ENCODE results near the gene SOWAHC.

SOWAHC gene

DNA sequence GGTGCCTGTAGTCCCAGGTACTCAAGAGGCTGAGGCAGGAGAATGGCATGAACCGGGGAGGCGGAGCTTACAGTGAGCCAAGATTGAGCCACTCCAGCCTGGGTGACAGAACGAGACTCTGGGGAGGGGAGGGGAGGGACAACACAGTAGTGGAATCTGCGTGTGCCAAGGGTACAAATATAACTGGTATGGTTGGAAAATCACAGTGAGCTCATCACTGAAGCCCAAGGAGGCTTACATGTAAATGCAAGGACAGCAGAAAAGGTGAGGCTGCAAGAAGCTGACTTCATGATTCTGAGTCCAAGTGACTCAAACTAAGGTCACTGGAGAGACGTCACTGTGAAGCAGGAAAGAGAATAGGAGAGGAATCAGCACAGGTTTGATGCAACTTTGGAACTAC, 9.6 kb upstream of the SOWAHC start:
- Mint-ChIP-seq H3K4me3 (no peak overlapping the region), H3K9me3 (no peaks in the 10 kb centered on the region), H3K4me1 (ENCODE audit: low read depth in 2 of 2) (no peaks in the 10 kb centered on the region), H3K36me3 (ENCODE audit: insufficient read depth) (no peaks in the 10 kb centered on the region), H3K27me3 (peaks cover 52 to 70% of the 10 kb centered on the region in 2 donors), H3K27ac (no peak overlapping the region)
- no peak for ATAC-seq (replicated peaks)
- no peak for DNase-seq

DNA sequence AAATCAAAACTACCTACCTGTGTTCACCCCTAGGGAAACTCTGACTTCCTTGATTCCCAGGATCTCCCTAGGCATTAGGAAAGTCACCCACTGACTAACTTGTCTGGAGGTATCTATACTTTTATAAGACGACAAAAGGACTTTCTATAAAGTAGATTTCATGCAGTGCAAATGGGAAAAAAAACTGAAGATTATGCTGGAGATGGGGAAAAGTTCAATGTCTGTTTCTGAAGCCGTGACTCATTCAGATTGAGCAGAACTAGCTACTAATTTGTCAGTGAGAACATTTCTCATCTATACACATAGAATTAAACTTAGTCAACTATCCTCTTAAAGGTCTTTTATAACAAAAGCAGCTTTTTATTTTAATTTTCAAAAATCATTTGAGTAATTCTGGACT, 6.4 kb upstream of the SOWAHC start:
- no peaks in the 10 kb centered on the region for H3K36me3 Mint-ChIP-seq (ENCODE audit: insufficient read depth)
- H3K27me3 Mint-ChIP-seq = peaks cover 63 to 77% of the 10 kb centered on the region in 2 donors
- ATAC-seq (replicated peaks) (no peak), DNase-seq (no peak)
- H3K9me3 Mint-ChIP-seq = no peaks in the 10 kb centered on the region
- H3K4me1 Mint-ChIP-seq (ENCODE audit: low read depth in 2 of 2) = no peaks in the 10 kb centered on the region
- H3K4me3 Mint-ChIP-seq = no peak overlapping the region
- no peak overlapping the region for H3K27ac Mint-ChIP-seq

DNA sequence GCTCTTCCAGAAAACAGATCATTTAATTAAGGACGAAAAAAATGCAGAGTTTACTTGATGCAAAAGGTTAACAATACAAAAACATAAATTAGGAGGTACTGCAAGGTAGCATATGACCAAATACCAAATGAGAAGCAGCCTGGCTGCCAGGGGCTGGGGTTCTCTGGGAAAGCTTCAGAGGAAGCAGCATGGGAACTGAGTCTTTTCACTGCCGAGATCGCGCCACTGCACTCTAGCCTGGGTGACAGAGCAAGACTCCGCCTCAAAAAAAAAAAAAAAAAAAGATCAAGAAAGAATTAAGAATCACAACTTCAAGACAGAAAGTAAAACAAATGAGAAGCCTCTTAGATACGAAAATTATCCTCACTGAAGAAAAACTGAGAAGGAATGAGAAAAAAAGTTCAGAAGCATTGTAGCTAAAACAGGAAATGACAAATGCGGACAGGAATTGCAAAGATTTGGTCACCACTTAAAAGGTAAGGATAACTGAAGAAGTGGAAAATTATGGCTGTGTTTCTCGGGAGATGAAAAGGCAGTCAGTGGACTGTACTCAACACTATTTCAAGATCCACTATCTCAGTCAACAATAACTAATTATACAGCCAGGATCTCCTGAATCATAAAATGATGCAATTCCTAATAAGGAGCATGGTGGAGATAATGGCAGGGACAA, 4.7 kb upstream of the SOWAHC start:
- no peaks in the 10 kb centered on the region for H3K9me3 Mint-ChIP-seq
- no peak overlapping the region for H3K4me3 Mint-ChIP-seq
- H3K4me1 Mint-ChIP-seq (ENCODE audit: low read depth in 2 of 2) = peaks cover 2 to 4% of the 10 kb centered on the region in 2 donors
- no peak for ATAC-seq (replicated peaks)
- peaks cover 66 to 80% of the 10 kb centered on the region in 2 donors for H3K27me3 Mint-ChIP-seq
- DNase-seq = no peak
- peaks cover 3% of the 10 kb centered on the region for H3K36me3 Mint-ChIP-seq (ENCODE audit: insufficient read depth)
- no peak overlapping the region for H3K27ac Mint-ChIP-seq

DNA sequence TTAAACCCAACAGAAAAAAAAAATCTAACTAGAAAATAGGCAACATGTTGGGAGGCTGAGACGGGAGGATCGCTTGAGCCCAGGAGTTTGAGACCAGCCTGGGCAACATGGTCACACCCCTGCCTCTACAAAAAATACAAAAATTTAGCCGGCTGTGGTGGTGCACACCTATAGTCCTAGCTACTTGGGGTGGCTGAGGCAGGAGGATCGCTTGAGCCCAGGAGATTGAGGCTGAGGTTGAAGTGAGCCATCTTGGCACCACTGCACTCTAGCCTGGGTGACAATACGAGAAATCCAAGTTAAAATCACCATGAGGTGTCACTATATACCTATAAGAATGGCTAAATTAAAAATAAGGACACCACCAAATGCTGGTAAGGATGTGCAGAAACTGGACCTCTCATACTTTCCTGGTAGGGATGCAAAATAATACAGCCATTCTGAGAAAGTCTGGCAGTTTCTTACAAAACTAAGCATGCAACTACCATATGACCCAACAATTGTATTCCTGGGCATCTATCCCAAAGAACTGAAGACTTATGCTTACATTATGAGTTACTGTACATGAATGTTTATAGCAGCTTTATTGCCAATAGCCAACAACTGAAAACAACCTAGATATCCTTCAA, 2.6 kb upstream of the SOWAHC start:
- no peak for ATAC-seq (replicated peaks)
- Mint-ChIP-seq H3K4me1 (ENCODE audit: low read depth in 2 of 2) (peaks cover 2 to 4% of the 10 kb centered on the region in 2 donors), H3K4me3 (no peak overlapping the region), H3K27me3 (peaks cover 67 to 85% of the 10 kb centered on the region in 2 donors), H3K27ac (no peak overlapping the region), H3K9me3 (no peaks in the 10 kb centered on the region), H3K36me3 (ENCODE audit: insufficient read depth) (peaks cover 6% of the 10 kb centered on the region)
- no peak for DNase-seq

DNA sequence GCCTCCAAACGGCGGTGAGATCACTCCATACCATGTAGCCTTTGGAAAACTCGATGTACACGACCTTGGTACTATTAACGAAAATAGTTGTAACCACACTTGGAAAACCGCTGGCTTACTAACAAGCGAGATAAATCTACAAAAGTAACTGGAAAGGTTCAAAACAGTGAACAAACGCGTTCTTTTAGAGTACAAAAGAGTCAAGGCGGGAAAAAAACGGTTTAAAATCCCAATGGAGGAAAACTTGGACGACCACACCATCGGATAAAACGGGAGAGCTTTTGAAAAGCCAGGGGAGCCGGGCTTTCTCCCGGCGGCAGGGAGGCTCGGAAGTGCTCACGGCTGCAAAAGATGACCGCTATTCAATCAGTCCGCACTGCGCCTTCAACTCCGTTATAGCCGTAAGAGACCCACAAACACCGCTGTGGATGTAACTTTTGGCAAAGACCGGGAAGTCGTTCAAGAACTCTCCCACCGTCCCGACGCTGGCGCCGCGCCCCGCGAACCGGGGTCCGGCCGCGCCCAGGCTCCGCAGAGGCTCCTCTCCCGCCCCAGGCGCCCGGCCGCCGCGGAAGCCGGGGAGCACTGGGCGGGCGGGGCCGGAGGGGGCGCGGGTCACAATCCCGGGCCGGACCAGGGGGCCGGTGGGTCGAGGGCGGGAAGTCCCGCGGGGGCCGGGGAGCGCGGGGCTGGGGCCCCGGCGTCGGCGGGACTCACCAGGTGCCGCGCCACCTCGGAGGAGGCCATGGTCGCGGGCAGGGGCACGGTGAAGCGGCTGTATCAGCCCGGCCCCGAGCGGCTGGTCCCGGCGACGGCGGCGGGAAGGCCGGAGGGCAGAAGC, 863 bp upstream of the SOWAHC start:
- Mint-ChIP-seq H3K27ac (no peak overlapping the region), H3K27me3 (peaks cover 59 to 74% of the 10 kb centered on the region in 2 donors), H3K9me3 (no peaks in the 10 kb centered on the region), H3K4me1 (ENCODE audit: low read depth in 2 of 2) (peaks cover 2 to 4% of the 10 kb centered on the region in 2 donors), H3K36me3 (ENCODE audit: insufficient read depth) (peaks cover 6% of the 10 kb centered on the region), H3K4me3 (peak overlapping the region; percentile 77 to 80)
- ATAC-seq (replicated peaks) (peak; percentile 2), DNase-seq (no peak)

DNA sequence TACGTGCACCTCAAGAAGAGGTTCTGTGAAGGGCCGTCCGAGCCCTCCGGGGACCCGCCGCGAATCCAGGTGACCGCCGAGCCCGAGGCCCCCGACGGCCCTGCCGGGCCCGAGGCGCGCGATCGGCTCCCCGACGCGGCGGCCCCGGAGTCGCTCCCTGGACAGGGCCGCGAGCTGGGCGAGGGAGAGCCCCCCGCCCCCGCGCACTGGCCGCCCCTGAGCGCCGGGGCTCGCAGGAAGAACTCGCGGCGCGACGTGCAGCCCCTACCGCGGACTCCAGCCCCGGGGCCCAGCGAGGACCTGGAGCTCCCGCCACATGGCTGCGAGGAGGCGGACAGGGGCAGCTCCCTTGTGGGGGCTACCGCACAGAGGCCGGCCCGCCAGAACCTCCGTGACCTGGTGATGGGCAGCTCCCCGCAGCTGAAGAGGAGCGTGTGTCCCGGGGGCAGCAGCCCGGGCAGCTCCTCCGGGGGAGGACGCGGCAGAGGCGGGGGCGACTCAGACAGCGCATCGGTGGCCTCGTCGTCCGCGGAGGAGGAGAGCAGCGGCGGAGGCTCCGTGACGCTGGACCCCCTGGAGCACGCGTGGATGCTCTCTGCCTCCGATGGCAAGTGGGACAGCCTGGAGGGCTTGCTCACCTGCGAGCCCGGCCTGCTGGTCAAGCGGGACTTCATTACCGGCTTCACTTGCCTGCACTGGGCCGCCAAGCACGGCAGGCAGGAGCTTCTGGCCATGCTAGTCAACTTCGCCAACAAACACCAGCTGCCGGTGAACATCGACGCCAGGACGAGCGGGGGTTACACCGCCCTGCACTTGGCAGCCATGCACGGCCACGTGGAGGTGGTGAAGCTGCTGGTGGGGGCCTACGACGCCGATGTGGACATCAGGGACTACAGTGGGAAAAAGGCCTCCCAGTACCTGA, 812 bp downstream of the SOWAHC start:
- ATAC-seq (replicated peaks) (no peak), DNase-seq (no peak)
- Mint-ChIP-seq H3K4me1 (ENCODE audit: low read depth in 2 of 2) (peaks cover 2 to 4% of the 10 kb centered on the region in 2 donors), H3K36me3 (ENCODE audit: insufficient read depth) (peaks cover 6% of the 10 kb centered on the region), H3K4me3 (peak overlapping the region in 1 of 2 donors; percentile 64), H3K9me3 (no peaks in the 10 kb centered on the region), H3K27ac (no peak overlapping the region), H3K27me3 (peaks cover 45 to 57% of the 10 kb centered on the region in 2 donors)

DNA sequence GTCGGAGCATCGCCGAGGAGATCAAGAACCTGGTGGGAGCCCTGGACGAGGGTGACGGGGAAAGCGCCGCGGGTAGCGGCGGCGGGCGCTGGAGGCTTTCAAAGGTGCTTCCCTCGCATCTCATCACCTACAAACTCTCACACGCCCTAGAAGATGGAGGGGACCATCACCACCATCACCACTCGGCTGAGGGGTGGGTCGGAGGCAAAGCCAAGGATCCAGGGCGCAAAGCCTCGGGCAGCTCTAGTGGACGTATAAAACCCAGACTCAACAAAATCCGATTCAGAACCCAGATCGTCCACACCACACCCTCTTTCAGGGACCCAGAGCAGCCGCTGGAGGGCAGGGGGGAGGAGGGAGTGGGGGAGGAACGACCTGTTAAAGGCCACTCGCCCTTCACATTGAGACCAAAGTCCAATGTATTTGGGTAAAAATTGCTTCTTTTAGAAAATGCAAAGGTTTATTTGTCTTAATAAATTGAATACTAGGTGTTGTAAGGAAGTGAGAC, 1.5 kb downstream of the SOWAHC start:
- Mint-ChIP-seq H3K36me3 (ENCODE audit: insufficient read depth) (peaks cover 6% of the 10 kb centered on the region), H3K27me3 (peaks cover 40 to 50% of the 10 kb centered on the region in 2 donors), H3K4me1 (ENCODE audit: low read depth in 2 of 2) (peaks cover 2 to 4% of the 10 kb centered on the region in 2 donors), H3K27ac (no peak overlapping the region), H3K9me3 (no peaks in the 10 kb centered on the region), H3K4me3 (peak overlapping the region; percentile 10 to 64)
- ATAC-seq (replicated peaks) (no peak), DNase-seq (no peak)

DNA sequence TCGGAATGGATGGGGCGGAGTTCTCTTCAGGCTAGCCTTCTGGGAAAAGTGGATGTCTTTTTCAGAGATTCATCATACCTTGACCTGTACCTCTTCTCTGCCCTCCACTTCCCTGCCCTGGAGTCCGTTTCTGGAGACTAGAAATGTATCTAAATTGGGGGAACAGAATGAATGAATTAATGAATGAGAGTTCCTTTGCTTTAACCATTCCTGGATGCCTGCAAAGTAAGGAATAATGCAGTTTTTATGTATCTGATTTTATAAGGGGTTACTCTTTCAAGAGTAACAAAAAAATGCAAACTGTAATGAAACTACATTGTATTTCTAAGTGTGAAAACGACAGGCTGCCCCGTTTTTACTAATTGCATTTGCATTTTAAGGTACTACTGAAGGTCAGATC, 2.0 kb downstream of the SOWAHC start:
- H3K9me3 Mint-ChIP-seq = no peaks in the 10 kb centered on the region
- peaks cover 2 to 4% of the 10 kb centered on the region in 2 donors for H3K4me1 Mint-ChIP-seq (ENCODE audit: low read depth in 2 of 2)
- H3K4me3 Mint-ChIP-seq = peak overlapping the region; percentile 10 to 64
- ATAC-seq (replicated peaks) (no peak), DNase-seq (no peak)
- H3K27ac Mint-ChIP-seq = no peak overlapping the region
- peaks cover 35 to 47% of the 10 kb centered on the region in 2 donors for H3K27me3 Mint-ChIP-seq
- H3K36me3 Mint-ChIP-seq (ENCODE audit: insufficient read depth) = peaks cover 6% of the 10 kb centered on the region

DNA sequence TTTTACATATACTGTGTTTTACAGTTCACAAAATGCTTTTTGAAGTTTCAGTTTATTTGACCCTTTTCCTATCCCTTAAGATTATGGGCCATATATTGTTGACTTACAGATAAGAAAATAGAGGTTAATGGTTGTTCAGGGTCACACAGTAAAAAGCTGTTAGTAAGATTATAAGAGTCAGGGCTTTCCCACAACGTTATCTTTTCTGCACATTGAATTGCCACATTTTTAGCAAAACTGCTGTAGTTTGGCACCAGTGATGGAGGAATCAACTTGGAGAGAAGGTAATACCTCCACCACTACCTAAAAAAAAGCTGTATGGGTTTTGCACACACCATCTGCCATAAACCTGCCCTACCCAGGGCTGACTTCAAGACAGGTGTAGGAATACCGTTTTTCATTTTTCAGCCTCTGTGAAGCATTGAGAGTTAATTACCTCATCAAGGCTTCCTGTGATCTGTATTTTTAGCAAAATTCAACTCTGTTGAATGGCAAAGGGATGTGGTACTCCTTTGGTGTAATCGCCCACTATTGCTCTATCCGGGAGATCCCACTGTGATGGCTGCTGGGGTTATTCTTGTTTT, 5.0 kb downstream of the SOWAHC start:
- DNase-seq (no peak), ATAC-seq (replicated peaks) (no peak)
- no peaks in the 10 kb centered on the region for H3K4me1 Mint-ChIP-seq (ENCODE audit: low read depth in 2 of 2)
- H3K4me3 Mint-ChIP-seq = no peak overlapping the region
- H3K9me3 Mint-ChIP-seq = peaks cover 0 to 1% of the 10 kb centered on the region in 2 donors
- peaks cover 23 to 48% of the 10 kb centered on the region in 2 donors for H3K27me3 Mint-ChIP-seq
- peaks cover 3% of the 10 kb centered on the region for H3K36me3 Mint-ChIP-seq (ENCODE audit: insufficient read depth)
- no peak overlapping the region for H3K27ac Mint-ChIP-seq

DNA sequence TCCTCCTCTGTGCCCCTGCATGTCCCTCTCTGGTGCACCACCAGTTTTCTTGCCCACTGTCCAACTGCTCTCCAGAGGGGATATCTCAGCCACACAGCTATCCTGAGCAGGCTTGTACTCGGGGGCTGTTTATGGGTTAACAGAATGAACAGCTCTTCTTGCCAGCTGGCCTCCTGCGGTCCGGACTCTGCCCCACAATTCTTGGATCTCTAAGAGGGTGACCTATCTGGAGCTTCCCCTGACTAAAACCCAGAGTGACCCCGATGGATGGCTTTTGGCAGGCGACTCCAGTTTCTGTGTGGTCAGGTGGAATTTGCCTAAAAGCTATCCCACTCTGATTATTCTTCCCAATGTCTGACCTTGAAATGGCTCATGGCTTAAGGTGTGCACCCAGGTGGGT, 9.1 kb downstream of the SOWAHC start:
- Mint-ChIP-seq H3K9me3 (peaks cover 0 to 1% of the 10 kb centered on the region in 2 donors), H3K27me3 (peaks cover 19 to 54% of the 10 kb centered on the region in 2 donors), H3K27ac (no peak overlapping the region), H3K36me3 (ENCODE audit: insufficient read depth) (peaks cover 3% of the 10 kb centered on the region), H3K4me1 (ENCODE audit: low read depth in 2 of 2) (no peaks in the 10 kb centered on the region), H3K4me3 (no peak overlapping the region)
- DNase-seq = no peak
- ATAC-seq (replicated peaks) = no peak

DNA sequence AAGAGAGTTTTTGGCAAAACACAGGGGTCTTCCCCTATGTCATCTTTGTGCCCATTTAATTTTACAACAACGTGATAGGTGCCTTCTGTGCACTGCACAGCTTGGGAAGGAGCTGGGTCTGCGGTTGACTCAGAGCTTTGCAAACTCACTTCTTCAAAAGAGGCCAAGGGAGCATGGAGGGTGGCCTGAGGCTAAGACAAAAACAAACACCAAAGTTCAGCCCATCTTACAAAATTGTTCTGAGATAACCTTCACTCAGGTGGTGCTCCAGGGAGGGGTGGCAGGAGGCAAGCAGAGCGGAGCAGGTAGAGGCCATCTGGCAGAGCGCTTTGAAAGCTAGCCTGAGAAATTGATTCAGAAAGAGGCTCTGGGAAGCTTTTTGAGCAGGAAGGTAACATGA, 9.8 kb downstream of the SOWAHC start:
- Mint-ChIP-seq H3K27ac (no peak overlapping the region), H3K27me3 (peaks cover 19 to 54% of the 10 kb centered on the region in 2 donors), H3K9me3 (peaks cover 0 to 1% of the 10 kb centered on the region in 2 donors), H3K36me3 (ENCODE audit: insufficient read depth) (peaks cover 3% of the 10 kb centered on the region), H3K4me3 (no peak overlapping the region), H3K4me1 (ENCODE audit: low read depth in 2 of 2) (no peaks in the 10 kb centered on the region)
- DNase-seq (no peak), ATAC-seq (replicated peaks) (no peak)

DNA sequence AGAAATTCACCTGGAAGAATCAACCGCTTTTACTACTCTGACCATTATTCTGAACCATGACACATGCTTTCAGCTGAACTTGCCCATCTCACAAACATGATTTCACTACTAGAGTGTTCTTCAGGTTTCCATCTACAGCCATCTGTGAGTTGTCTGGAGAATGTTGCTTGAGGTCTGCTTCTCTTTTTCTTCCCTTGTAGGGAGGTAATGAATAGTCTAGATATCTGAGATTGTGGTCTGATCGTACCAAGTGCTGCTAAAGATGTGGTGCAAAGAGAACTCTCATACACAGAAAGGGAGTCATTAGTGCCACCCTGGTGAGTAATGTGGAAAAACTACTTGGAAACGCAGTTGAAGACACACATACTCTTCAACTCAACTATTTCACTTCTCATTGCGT, 10.2 kb downstream of the SOWAHC start:
- Mint-ChIP-seq H3K27ac (no peak overlapping the region), H3K36me3 (ENCODE audit: insufficient read depth) (peaks cover 3% of the 10 kb centered on the region), H3K4me1 (ENCODE audit: low read depth in 2 of 2) (no peaks in the 10 kb centered on the region), H3K4me3 (no peak overlapping the region), H3K9me3 (peaks cover 0 to 1% of the 10 kb centered on the region in 2 donors), H3K27me3 (peaks cover 19 to 54% of the 10 kb centered on the region in 2 donors)
- DNase-seq (no peak), ATAC-seq (replicated peaks) (no peak)

Data from effector memory CD8-positive, alpha-beta T cell (primary cell).